Keratinocyte (primary cell): ENCODE measurements around the gene PHF8. TPM values are rescaled to one million over a fixed set of nuclear protein-coding genes. Genes with fewer than 3 reads are reported as not detected.

ENCODE experiments used
- DNase-seq: peaks from one replicate; pipeline ENCODE4 v3.0.0-alpha.2; 2011; ENCODE audit warnings: low read depth, missing footprints, low spot score
- FAIRE-seq: peaks from 2 replicates; lab custom pipeline; 2011; peaks lifted over from hg19 to GRCh38; lab: Jason Lieb, UNC
- H2AFZ ChIP-seq: 2 replicates; pipeline ENCODE4 v1.6.0; 2012; ENCODE audit warnings: low read length, control low read depth, inconsistent platforms; ENCODE audit not compliant: control insufficient read depth
- H3K27ac ChIP-seq: 2 replicates; pipeline ENCODE4 v1.5.1; 2011; ENCODE audit warnings: low read length; ENCODE audit not compliant: control insufficient read depth, insufficient read depth
- H3K27me3 ChIP-seq: 3 replicates; pipeline ENCODE4 v1.6.0; 2011; ENCODE audit warnings: low read length; ENCODE audit not compliant: control insufficient read depth, insufficient read depth; ENCODE audit errors: extremely low read depth
- H3K36me3 ChIP-seq, 2 experiments: 2 replicates in 1 of 2; 3 replicates in 1 of 2; pipeline ENCODE4 v1.5.1; 2011; ENCODE audit warnings: low read length in 2 of 2, mild to moderate bottlenecking in 1 of 2; ENCODE audit not compliant: control insufficient read depth in 2 of 2, insufficient read depth in 2 of 2; ENCODE audit errors: extremely low read depth in 1 of 2
- H3K4me1 ChIP-seq: 3 replicates; pipeline ENCODE4 v1.5.1; 2011; ENCODE audit warnings: low read length; ENCODE audit not compliant: control insufficient read depth, insufficient read depth; ENCODE audit errors: extremely low read depth
- H3K4me2 ChIP-seq: 3 replicates; pipeline ENCODE4 v1.6.0; 2011; ENCODE audit warnings: low read depth, low read length; ENCODE audit not compliant: control insufficient read depth, insufficient read depth; ENCODE audit errors: extremely low read depth
- H3K4me3 ChIP-seq, 3 experiments: fragments of 200-600 bp in 1 of 3; sonication (generic) in 1 of 3; 2 replicates in 2 of 3; 3 replicates in 1 of 3; pipeline ENCODE4 v1.5.1; 2011 to 2016; ENCODE audit warnings: low read length in 3 of 3, mild to moderate bottlenecking in 3 of 3, control low read depth in 2 of 3, inconsistent platforms in 1 of 3, low read depth in 1 of 3, mixed read lengths in 1 of 3, mixed run types in 1 of 3, moderate library complexity in 1 of 3; ENCODE audit not compliant: control insufficient read depth in 2 of 3, insufficient read depth in 2 of 3; ENCODE audit errors: extremely low read depth in 1 of 3
- H3K79me2 ChIP-seq: 2 replicates; pipeline ENCODE4 v1.6.0; 2012; ENCODE audit warnings: low read length; ENCODE audit not compliant: control insufficient read depth, insufficient read depth
- H3K9ac ChIP-seq: 3 replicates; pipeline ENCODE4 v1.6.0; 2011; ENCODE audit warnings: low read length; ENCODE audit not compliant: control insufficient read depth, insufficient read depth; ENCODE audit errors: extremely low read depth
- H3K9me1 ChIP-seq: 3 replicates; pipeline ENCODE4 v1.6.0; 2011; ENCODE audit warnings: low read length; ENCODE audit not compliant: control insufficient read depth, insufficient read depth; ENCODE audit errors: extremely low read depth
- H3K9me3 ChIP-seq: 2 replicates; pipeline ENCODE4 v1.5.1; 2012; ENCODE audit warnings: low read depth, low read length; ENCODE audit not compliant: control insufficient read depth
- H4K20me1 ChIP-seq: 3 replicates; pipeline ENCODE4 v1.6.0; 2011; ENCODE audit warnings: low read length; ENCODE audit not compliant: control insufficient read depth, insufficient read depth; ENCODE audit errors: extremely low read depth
- EZH2 ChIP-seq: IDR thresholded peaks from one replicate; pipeline ENCODE4 v1.6.1; 2012; ENCODE audit warnings: inconsistent platforms, mild to moderate bottlenecking, low read length, moderate library complexity
- dilution Hi-C: fragments of 300-500 bp; cut with MboI; formaldehyde crosslinking; loops from one replicate; pipeline ENCODE4 v1.7.0; 2020; ENCODE audit warnings: low sequenced_read_pairs; ENCODE audit not compliant: extremely low pct_ligation_motif_present
- polyA plus RNA-seq, 5 experiments: library from polyadenylated mRNA; depleted of rRNA in 3 of 5; stranded (reverse) in 3 of 5; stranded (forward) in 1 of 5; unstranded in 1 of 5; fragments of >200 nt; gene quantifications; 1 replicate in 1 of 5; 2 replicates in 3 of 5; 3 replicates in 1 of 5; pipeline versions ENCODE4 v1.2.1 to v1.2.3, GENCODE V29; 2011 to 2012; ENCODE audit warnings: missing spikeins in 2 of 5, low read depth in 1 of 5, low replicate concordance in 1 of 5
- TF ChIP-seq, protein P1 (sequence below), 3 experiments: IDR thresholded peaks in 1 of 3; conservative IDR thresholded peaks in 1 of 3; optimal IDR thresholded peaks in 1 of 3; 2 replicates in 2 of 3; 3 replicates in 1 of 3; pipeline versions ENCODE3 to v1.5.1; 2011; ENCODE audit warnings: low read length in 3 of 3, mild to moderate bottlenecking in 3 of 3, moderate library complexity in 2 of 3, control low read depth in 1 of 3, inconsistent platforms in 1 of 3; ENCODE audit not compliant: insufficient read depth in 2 of 3; ENCODE audit errors: extremely low read depth in 1 of 3

PHF8 gene
- polyA plus RNA-seq, 1 donor (not counting 4 experiments of a cell fraction or from before 2014, with no cell fraction given): 5.9 TPM

DNA sequence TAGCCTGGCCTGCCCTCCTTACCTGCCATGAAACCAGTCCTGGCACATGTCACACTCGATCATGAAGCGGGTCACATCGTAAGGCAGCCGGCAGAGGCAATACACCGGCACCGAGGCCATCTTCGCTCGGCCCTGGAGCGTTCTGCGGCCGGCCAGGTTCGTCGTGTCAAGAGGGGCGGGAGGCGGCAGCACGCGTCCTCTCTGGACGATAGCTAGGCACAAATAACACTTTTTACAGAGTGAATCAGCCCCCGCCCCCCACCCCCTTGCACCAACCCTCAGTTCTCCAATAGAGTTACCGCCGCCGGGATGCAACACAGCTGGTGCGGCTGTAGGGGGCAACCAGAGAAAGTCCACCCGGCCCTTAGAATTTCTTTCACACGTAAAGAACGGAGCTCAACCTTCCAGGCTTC, 1.7 kb downstream of the PHF8 start:
- FAIRE-seq (no peak), DNase-seq (no peak)
- dilution Hi-C loops: no loop called here
- H3K9ac ChIP-seq: peak overlapping the region; percentile 60
- H3K4me3 ChIP-seq: peak overlapping the region; percentile 59 to 80 (median 71)
- TF ChIP-seq EZH2: no peak
- TF ChIP-seq, protein P1, sequence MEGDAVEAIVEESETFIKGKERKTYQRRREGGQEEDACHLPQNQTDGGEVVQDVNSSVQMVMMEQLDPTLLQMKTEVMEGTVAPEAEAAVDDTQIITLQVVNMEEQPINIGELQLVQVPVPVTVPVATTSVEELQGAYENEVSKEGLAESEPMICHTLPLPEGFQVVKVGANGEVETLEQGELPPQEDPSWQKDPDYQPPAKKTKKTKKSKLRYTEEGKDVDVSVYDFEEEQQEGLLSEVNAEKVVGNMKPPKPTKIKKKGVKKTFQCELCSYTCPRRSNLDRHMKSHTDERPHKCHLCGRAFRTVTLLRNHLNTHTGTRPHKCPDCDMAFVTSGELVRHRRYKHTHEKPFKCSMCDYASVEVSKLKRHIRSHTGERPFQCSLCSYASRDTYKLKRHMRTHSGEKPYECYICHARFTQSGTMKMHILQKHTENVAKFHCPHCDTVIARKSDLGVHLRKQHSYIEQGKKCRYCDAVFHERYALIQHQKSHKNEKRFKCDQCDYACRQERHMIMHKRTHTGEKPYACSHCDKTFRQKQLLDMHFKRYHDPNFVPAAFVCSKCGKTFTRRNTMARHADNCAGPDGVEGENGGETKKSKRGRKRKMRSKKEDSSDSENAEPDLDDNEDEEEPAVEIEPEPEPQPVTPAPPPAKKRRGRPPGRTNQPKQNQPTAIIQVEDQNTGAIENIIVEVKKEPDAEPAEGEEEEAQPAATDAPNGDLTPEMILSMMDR (optimal IDR thresholded peaks at IDR 0.05 in 1 of 3, IDR thresholded peaks at IDR 0.05 in 1 of 3, conservative IDR thresholded peaks at IDR 0.05 in 1 of 3; ENCODE audit: extremely low read depth in 1 of 3, insufficient read depth in 2 of 3, low read length in 3 of 3): peak in 2 of 3 experiments; percentile 24 to 32
- peak overlapping the region; percentile 62 for H3K4me2 ChIP-seq
- H3K9me1 ChIP-seq: no peaks in the 10 kb centered on the region
- no peaks in the 10 kb centered on the region for H3K27me3 ChIP-seq
- H3K9me3 ChIP-seq: no peaks in the 10 kb centered on the region
- no peak overlapping the region for H3K27ac ChIP-seq
- peaks cover 2% of the 10 kb centered on the region for H3K4me1 ChIP-seq
- no peaks in the 10 kb centered on the region for H4K20me1 ChIP-seq
- H3K36me3 ChIP-seq: peaks cover 2 to 4% of the 10 kb centered on the region in 2 experiments
- H3K79me2 ChIP-seq: peaks cover 6% of the 10 kb centered on the region
- H2AFZ ChIP-seq: peak overlapping the region; percentile 62

DNA sequence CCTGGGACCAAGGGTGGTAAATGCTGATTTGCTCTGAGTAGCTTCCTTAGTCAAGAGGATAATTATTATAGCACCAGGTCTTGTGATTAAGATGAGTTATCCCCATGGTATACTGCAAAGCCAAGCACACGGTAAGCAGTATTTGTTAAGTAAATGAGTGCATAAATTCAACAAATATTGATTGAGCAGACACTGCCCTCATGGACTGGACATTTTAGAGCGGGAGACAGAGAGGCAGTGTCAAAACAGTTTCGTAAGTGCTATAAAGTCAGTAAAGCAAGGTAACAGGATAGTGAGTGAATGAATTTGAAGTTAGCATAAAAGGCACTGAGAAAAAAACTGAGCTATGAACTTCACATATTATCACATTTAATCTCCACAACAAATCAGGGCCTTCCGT, 13.9 kb downstream of the PHF8 start:
- H3K36me3 ChIP-seq: peaks cover 8 to 9% of the 10 kb centered on the region in 2 experiments
- no peaks in the 10 kb centered on the region for H4K20me1 ChIP-seq
- no peak overlapping the region for H3K9ac ChIP-seq
- no peaks in the 10 kb centered on the region for H3K9me3 ChIP-seq
- no peak overlapping the region for H3K4me3 ChIP-seq
- dilution Hi-C loops: no loop called here
- FAIRE-seq: no peak
- no peaks in the 10 kb centered on the region for H3K27me3 ChIP-seq
- H2AFZ ChIP-seq: no peak overlapping the region
- peaks cover 10% of the 10 kb centered on the region for H3K4me1 ChIP-seq
- no peak overlapping the region for H3K4me2 ChIP-seq
- TF ChIP-seq EZH2: no peak
- TF ChIP-seq, protein P1 (optimal IDR thresholded peaks at IDR 0.05 in 1 of 3, IDR thresholded peaks at IDR 0.05 in 1 of 3, conservative IDR thresholded peaks at IDR 0.05 in 1 of 3; ENCODE audit: extremely low read depth in 1 of 3, insufficient read depth in 2 of 3, low read length in 3 of 3): no peak
- no peak for DNase-seq
- H3K27ac ChIP-seq: no peak overlapping the region
- H3K79me2 ChIP-seq: no peaks in the 10 kb centered on the region
- no peaks in the 10 kb centered on the region for H3K9me1 ChIP-seq
